ENCODE data around the gene OR1F1.
"Not testable (repeated sequence)": the region's sequence is repeated elsewhere in the genome, so short reads cannot be mapped to it uniquely, and the experiment has no call there.

The OR1F1 gene

DNA sequence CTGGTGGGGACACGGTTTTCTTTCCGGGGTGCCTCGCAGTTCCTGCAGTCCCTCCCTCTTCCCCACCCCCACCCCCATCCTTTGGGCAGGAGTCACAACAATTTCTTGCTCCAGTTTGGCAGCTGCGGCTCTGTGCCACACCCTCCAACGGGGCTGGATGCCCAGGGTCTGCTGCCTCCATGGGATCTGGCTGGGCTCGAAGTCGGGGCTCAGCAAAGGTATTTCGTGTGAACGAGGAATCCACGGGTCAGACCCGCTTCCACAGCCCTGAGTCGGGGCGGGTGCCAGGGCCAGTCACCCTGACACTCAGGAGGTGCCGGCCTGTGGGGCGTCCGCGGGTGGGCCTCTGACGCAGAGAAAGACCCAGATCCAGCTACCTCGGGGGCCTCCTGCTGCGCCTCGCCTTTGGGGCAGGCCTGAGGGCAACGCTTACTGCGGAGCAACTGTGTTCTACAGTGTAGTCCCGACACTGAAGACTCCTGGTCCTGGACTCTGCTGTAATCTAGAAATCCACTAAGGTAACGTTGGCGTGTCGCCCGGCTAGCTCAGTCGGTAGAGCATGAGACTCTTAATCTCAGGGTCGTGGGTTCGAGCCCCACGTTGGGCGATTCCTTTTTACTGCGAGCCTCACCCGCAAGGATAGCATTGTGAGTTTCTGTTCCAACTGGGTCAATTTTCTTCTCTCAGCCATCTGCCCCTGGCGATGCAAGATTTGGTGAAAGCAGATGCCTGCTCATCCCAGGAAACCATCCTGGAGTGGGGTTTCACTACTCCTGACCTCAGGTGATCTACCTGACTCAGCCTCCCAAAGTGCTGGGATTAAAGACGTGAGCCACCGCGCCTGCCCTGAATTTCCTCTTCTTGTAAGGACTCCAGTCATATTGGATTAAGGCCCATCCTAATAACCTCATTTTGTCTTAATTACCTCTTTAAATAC lies 12.6 kb upstream of the OR1F1 start:
- no peak for DNase-seq

GRCh38 chr16:3179651-3180050 lies 8.4 kb upstream of the OR1F1 start:
- no peak for DNase-seq

DNA sequence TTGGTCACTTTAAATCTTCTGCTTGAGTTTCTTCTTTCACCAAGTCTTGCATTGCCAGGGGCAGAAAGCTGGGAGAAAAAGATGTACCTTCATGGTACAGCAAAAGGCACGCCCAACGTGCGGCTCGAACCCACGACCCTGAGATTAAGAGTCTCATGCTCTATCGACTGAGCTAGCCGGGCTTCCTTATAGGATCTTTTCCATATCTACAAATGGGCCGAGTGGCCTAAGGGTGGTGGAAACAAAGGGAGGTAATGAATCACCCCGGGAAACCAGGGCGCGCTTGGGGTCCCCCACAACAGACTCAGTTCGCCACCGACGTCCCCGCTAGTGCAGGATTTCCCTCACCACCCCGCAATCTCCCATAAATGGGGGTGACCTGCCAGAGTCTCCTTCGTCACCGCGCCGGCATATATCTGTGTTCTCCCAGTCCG lies 7.5 kb upstream of the OR1F1 start:
- DNase-seq, result no peak

GRCh38 chr16:3182293-3182607 lies 5.8 kb upstream of the OR1F1 start:
- DNase-seq, result not testable (repeated sequence)

- DNase-seq, result no peak
Measured at GRCh38 chr16:3182608-3183444, 5.2 kb upstream of the OR1F1 start.

DNA sequence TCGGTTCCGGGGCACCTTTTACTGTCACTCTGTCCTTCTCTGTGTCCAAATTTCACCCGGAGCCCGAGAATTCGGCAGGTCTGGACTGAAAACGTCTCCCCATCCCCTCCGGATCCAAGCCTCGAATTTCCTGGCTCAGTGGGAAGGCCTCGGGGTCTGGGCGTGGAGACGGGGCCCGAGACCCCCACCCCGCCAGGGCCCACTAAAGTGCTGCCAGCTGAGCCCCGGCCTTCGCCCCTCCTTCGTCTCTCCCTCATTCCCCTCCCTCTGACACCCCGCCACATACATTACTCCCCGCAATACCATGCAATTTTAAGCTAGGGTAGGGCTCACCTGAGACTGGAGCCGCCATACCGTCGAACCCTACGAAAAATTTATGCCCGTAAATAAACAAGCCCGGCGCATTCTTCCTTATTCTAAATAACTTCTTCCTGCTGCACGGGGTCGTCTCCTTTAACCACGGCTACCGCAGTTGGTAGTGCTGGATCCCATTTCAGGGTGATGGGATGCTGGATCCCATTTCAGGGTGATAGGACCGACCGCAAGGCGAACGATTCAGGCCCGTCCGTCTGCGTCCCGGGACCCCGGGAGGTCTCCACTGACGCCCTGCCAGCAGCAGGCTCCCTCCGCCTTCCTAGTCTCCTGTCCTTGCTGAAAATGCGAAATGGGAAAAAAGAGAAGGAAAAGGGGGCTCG lies 4.4 kb upstream of the OR1F1 start:
- no peak for DNase-seq

DNA sequence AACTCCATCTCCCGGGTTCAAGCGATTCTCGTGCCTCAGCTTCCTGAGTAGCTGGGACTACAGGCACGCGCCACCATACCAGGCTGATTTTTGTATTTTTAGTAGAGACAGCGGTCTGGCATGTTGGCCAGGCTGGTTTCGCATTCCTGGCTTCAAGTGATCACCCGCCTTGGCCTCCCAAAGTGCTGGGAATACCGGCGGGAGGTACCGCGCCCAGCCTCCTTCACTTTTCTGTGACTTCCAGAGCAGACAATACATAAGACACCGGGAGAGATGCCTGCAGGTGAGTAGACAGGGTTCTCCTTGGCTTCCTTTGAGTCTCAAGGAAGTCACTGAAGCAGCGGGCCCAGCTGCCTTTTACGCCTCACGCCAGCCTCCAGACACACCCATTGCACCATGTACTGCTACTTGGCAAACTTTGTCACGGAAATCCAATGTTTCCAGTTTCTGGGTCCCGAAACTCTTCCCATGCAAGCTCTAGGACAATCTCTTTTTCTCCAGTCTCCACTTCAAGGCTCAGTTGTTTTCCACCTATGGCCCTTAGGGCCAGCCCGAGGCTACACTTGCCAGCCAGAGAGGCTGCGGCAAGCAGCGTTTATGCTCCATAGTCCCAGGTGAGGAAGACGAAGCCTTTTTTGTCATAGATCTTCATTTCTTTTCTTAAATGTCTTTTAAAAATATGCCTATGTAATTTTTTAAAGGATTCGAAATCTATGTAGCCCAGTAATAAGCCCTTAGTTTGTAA lies 886 bp upstream of the OR1F1 start:
- no peak for DNase-seq

- no peak for DNase-seq
Measured at GRCh38 chr16:3188675-3188924, 596 bp downstream of the OR1F1 start.

DNA sequence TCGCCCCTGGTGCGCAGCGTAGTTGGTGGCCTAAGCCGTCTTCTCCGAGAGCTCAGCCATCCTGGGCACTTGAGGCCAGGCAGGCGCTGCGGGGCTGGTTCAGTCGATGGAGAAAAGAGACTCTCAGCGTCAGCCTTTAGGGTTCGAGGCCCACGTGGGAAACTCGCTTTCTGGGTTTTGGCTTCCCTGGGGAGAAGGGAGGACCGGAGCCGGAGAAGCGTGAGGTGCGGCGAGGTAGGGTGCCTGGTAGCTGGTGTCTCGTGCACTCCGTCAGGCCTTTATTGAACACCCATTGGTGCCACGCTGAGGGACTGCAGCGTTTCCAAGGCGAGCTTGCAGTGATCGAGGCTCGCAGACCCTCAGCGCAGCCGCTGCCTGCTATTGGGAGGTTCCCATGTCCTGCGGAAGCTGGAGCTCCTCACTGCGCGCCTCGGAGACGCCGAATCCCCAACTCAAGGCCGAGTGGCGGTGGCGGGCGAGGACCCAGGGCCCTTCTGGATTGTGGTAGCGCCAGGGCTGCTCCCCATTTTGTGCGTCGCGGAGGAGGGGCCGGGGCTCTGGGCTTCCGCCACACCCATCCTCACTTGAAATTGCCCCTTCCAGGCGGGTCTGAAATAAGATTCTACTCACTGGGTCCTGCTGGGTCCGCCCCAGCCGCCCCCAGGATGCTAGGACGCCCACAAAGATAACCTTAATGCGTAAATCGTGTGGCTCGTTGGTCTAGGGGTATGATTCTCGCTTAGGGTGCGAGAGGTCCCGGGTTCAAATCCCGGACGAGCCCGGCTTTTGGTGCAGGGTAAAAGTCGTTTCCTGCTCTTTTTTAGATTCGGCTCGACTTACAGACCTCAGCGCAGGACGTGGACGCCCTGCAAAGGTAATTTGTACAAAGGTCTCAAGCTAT lies 1.2 kb downstream of the OR1F1 start:
- no peak for DNase-seq

- no peak for DNase-seq
Measured at GRCh38 chr16:3189869-3190268, 1.9 kb downstream of the OR1F1 start.

GRCh38 chr16:3190949-3191353 lies 2.9 kb downstream of the OR1F1 start:
- DNase-seq, result no peak

GRCh38 chr16:3192476-3193019 lies 4.5 kb downstream of the OR1F1 start:
- DNase-seq, result no peak

GRCh38 chr16:3193221-3194212 lies 5.5 kb downstream of the OR1F1 start:
- DNase-seq, result no peak

GRCh38 chr16:3194792-3195191 lies 6.8 kb downstream of the OR1F1 start:
- no peak for DNase-seq

DNA sequence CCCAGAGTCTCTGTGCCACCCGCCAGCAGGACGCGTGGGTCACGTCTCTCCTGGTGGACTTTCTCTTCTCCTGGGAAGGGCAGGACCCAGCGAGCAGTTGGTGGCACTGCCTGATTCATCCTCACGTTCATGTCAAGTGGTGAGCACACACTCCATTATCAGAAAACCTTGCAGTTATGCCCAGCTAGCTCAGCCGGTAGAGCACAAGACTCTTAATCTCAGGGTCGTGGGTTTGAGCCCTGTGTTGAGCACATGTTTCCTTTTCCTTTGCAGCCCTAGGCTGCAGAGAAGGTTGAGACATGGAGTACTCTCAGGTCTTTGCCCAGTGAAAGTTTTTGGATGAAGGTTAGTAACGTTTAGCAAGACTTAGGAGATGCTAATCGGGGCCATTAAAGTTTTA lies 8.0 kb downstream of the OR1F1 start:
- no peak for DNase-seq

GRCh38 chr16:3197694-3198333 lies 9.8 kb downstream of the OR1F1 start:
- not testable (repeated sequence) for DNase-seq

DNA sequence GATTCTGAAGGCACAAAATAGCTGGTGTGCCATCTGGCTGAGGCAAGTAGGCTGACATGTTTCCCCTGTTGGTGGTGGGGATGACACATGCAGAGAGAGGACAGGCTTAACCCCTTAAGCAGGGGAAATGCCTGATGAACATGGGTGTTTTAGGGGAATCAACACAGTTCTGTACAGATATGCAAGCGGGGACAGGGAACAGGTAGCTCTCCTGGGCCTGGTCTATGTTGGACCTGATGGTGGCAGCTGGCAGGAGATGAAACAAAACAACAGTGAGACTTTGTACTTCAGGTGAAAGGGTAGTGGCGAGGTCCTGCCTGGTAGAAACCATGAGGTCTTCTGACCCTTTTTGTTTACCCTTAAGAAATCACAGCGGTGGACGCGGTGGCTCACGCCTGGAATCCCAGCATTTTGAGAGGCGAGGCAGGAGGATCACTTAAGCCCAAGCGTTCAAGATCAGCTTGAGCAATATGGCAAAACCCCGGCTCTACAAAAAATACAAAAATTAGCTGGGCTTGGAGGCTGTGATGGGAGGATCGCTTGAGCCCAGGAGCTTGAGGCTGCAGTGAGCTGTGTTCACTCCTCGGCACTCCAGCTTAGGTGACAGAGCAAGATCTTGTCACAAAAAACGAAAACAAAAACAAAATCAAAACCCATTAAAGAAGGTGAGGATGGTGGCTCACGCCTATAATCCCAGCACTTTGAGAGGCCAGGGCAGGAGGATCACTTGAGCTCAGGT lies 10.5 kb downstream of the OR1F1 start:
- no peak for DNase-seq

- DNase-seq, result no peak
Measured at GRCh38 chr16:3202903-3203539, 15.0 kb downstream of the OR1F1 start.
